Vagina (tissue), 2 donors: ENCODE measurements around the gene MEX3A. TPM values are rescaled to one million over a fixed set of nuclear protein-coding genes. Genes with fewer than 3 reads are reported as not detected.

ENCODE experiments used
- DNase-seq, 2 donors: peaks; one replicate each; pipeline ENCODE4 v3.0.0-alpha.2; 2017; ENCODE audit errors: extremely low spot score in 2 of 2
- H3K27ac ChIP-seq: fragments of 200-600 bp; sonication (generic); one replicate; pipeline ENCODE4 v1.5.1; 2019
- H3K27me3 ChIP-seq: fragments of 200-600 bp; sonication (generic); one replicate; pipeline ENCODE4 v1.5.1; 2019
- H3K36me3 ChIP-seq, 2 donors: fragments of 200-600 bp; sonication (generic); one replicate each; pipeline ENCODE4 v1.5.1; 2017 to 2019
- H3K4me1 ChIP-seq: fragments of 200-600 bp; sonication (generic); one replicate; pipeline ENCODE4 v1.5.1; 2019
- H3K4me3 ChIP-seq, 2 donors: fragments of 200-600 bp; sonication (generic); 1 replicate in 1 of 2; 2 replicates in 1 of 2; pipeline ENCODE4 v1.5.1; 2016 to 2019
- H3K9me3 ChIP-seq: fragments of 200-600 bp; sonication (generic); one replicate; pipeline ENCODE4 v1.5.1; 2019
- CTCF ChIP-seq, 3 experiments: fragments of 450-650 bp in 2 of 3; fragments of 200-600 bp in 1 of 3; sonication (generic) in 1 of 3; IDR thresholded peaks; one replicate each; pipeline ENCODE4 v1.5.1; 2017 to 2019; ENCODE audit warnings: antibody characterized with exemption in 3 of 3, mild to moderate bottlenecking in 2 of 3, moderate library complexity in 2 of 3
- POLR2A ChIP-seq, 2 donors: fragments of 450-650 bp; IDR thresholded peaks; one replicate each; pipeline ENCODE4 v1.6.1; 2017; ENCODE audit warnings: antibody characterized with exemption in 2 of 2, mild to moderate bottlenecking in 2 of 2, moderate library complexity in 2 of 2
- POLR2AphosphoS5 ChIP-seq, 2 donors: sonication (generic); formaldehyde crosslinking; IDR thresholded peaks; one replicate each; pipeline ENCODE4 v1.9.0; 2017; ENCODE audit warnings: antibody characterized with exemption in 2 of 2, mild to moderate bottlenecking in 2 of 2, low read depth in 1 of 2; ENCODE audit not compliant: insufficient read depth in 1 of 2
- intact Hi-C: fragments of 100-400 bp; cut with DNase I; formaldehyde crosslinking; loops from one replicate; pipeline ENCODE4 v1.15.1; 2023
- total RNA-seq: library from RNA; depleted of rRNA; stranded (reverse); fragments of >200 nt; gene quantifications from one replicate; pipeline ENCODE4 v1.2.3, GENCODE V29; 2016

The MEX3A gene
- total RNA-seq, 1 donor from 2014 or later: 1.2 TPM

DNA sequence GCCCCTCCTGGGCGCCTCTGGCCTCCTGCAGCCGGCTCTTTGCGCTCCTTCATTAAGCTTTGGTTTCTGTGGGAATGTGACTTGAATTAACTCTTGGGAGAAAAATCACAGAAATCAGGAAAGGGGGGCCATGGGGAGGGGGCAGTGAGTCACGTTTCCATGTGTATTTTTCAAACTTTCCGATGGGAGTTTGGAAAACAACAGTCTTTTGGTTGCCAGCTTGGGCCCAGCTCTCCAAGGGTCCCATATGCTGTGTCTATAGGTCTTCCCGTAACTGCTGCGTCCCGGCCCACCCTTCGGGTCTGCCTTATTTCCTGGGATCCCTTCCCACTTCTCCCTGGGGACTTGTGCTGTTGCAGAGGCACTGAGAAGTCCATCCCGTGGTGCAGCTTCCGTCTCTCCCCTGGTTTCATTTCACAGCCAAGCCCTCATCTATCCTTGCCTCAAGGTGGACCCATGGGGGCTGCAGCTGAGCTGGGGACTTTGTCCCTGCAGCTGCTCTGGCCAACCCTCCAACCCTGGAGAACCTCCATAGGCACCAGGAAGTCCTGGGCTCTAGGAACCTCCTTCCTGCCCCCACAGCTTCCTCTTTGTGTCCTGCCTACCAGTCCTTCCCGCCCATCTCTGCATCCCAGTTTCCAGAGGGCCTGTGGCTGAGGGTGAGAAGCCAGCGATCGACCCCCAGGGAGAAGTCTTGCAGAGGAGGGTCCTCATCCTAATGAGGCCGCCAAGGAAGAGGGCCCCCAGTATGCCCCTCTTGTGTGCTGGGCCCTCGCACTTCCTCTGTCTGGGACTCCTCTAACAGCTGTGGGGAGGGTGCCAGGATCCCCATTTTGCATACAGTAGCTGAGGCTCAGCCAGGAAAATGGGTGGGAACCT lies 20.6 kb upstream of the MEX3A start:
- no peaks in the 10 kb centered on the region for H3K9me3 ChIP-seq
- H3K36me3 ChIP-seq: no peaks in the 10 kb centered on the region
- H3K4me3 ChIP-seq: no peak overlapping the region
- TF ChIP-seq POLR2AphosphoS5 (IDR thresholded peaks at IDR 0.05; ENCODE audit: insufficient read depth in 1 of 2, low read depth in 1 of 2) (no peak), CTCF (IDR thresholded peaks at IDR 0.05) (no peak)
- intact Hi-C loops: no loop called here
- H3K4me1 ChIP-seq: peaks cover 70% of the 10 kb centered on the region
- H3K27ac ChIP-seq: peak overlapping the region; percentile 99
- H3K27me3 ChIP-seq: no peaks in the 10 kb centered on the region
- DNase-seq: no peak

DNA sequence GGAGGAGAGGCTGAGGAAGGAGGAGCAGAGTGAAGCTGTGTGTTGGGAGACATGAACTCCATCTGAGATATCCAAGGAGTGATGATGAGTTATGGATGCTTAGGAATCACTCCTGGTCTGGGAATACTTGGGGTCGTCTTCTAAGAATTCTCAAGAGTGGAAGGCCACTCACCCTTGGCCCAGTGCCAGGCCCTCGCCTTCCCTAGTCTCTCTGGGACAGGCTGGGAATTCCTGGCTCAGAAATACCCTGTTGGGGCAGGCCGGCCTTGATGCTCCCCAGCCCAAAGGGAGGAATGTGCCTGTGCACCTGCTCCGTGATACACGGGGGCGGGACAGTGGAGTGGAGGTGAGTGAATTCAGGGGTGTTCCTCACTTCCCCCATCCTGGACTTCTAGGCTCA lies 19.6 kb upstream of the MEX3A start:
- TF ChIP-seq POLR2A (IDR thresholded peaks at IDR 0.05) (no peak), CTCF (IDR thresholded peaks at IDR 0.05) (no peak), POLR2AphosphoS5 (IDR thresholded peaks at IDR 0.05; ENCODE audit: insufficient read depth in 1 of 2, low read depth in 1 of 2) (no peak)
- Histone ChIP-seq H3K27ac (peak overlapping the region; percentile 99), H3K4me1 (peaks cover 75% of the 10 kb centered on the region)

DNA sequence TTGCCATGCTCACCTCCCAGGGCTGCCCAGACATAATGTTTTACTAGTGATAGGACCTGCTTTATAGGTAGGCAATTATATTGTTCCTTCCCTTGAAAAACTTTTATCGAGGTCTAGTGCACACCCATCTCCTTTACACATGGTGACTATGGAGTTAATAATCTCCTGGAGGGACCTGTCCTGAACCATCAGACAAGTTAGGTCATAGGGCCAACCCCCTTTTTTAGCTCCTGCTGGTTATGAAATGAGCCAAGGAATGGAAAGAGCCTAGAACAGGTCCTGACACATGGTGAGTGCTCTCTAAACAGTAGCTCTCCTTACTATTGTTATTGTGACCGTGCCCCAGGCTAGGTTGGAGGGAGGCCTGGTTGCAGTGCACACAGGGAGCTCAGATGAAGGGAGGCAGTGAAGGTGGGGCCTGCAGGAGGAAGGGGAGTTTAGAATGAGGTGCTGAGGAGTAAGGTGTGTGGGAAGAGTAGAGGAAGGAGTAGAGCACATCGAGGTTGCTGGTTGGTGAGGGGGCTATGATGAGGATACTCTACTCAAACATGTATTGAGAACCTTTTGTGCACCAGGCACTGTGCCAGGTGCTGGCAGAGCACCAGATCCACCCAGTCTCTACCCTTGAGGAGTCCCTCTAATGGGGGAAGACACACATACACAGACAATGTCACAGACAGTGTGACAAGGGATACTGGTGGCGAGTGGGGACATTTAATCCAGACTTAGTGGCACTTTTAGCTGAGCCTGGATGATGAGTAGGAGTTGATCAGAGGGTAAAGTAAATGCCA lies 18.1 kb upstream of the MEX3A start:
- no peak for DNase-seq
- intact Hi-C loops: no loop called here
- H3K9me3 ChIP-seq: no peaks in the 10 kb centered on the region
- TF ChIP-seq CTCF (IDR thresholded peaks at IDR 0.05): no peak
- H3K27me3 ChIP-seq: no peaks in the 10 kb centered on the region
- no peak overlapping the region for H3K4me3 ChIP-seq
- no peaks in the 10 kb centered on the region for H3K36me3 ChIP-seq
- peak overlapping the region; percentile 99 for H3K27ac ChIP-seq
- H3K4me1 ChIP-seq: peaks cover 78% of the 10 kb centered on the region

More for the DNA sequence above, 19.6 kb upstream of the MEX3A start:
- Histone ChIP-seq H3K9me3 (no peaks in the 10 kb centered on the region), H3K4me3 (no peak overlapping the region), H3K27me3 (no peaks in the 10 kb centered on the region), H3K36me3 (no peaks in the 10 kb centered on the region)
- no peak for DNase-seq
- intact Hi-C loops: no loop called here

DNA sequence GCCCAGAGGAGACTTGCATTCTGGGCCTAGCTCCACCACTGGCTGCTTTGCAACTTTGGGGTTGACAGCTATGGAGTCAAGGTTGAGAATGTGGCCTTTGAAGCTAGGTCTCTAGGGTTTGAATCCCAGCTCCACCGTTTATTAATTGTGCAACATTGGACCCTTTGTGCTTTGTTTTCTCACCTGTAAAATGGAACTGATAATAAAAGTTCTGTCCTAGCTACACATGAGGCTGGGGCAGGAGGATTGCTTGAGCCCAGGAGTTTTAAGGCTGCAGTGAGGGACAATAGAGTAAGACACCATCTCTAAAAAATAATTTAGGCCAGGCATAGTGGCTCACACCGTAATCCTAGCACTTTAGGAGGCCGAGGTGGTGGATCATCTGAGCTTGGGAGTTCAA lies 17.0 kb upstream of the MEX3A start:
- Histone ChIP-seq H3K27ac (no peak overlapping the region), H3K4me1 (peaks cover 67% of the 10 kb centered on the region), H3K27me3 (no peaks in the 10 kb centered on the region), H3K36me3 (no peaks in the 10 kb centered on the region), H3K4me3 (no peak overlapping the region), H3K9me3 (no peaks in the 10 kb centered on the region)
- DNase-seq: no peak
- TF ChIP-seq POLR2AphosphoS5 (IDR thresholded peaks at IDR 0.05; ENCODE audit: insufficient read depth in 1 of 2, low read depth in 1 of 2) (no peak), CTCF (IDR thresholded peaks at IDR 0.05) (no peak), POLR2A (IDR thresholded peaks at IDR 0.05) (no peak)
- intact Hi-C loops: no loop called here

DNA sequence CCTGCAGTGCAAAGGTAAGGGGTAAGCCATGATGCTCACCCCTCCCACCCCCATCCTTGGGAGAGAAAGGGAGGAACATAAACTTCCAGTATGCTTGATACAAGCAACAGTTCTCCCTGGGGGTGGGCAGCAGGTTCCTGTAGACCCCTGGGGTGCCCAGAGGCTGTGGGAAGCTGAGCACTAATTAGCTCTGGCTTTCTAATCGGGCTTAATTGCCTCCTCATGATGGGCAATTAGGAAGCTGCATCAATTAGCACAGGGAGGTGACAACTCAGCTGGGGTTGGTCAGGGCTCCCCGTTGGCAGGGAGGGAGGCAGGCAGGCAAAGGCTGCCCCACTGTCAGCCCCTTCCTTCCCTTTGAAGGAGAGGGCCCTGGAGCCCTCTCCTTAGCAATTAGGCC lies 16.5 kb upstream of the MEX3A start:
- Histone ChIP-seq H3K9me3 (no peaks in the 10 kb centered on the region), H3K27ac (peak overlapping the region; percentile 96), H3K36me3 (no peaks in the 10 kb centered on the region), H3K4me3 (no peak overlapping the region), H3K27me3 (no peaks in the 10 kb centered on the region), H3K4me1 (peaks cover 62% of the 10 kb centered on the region)
- TF ChIP-seq POLR2A (IDR thresholded peaks at IDR 0.05) (no peak), CTCF (IDR thresholded peaks at IDR 0.05) (no peak), POLR2AphosphoS5 (IDR thresholded peaks at IDR 0.05; ENCODE audit: insufficient read depth in 1 of 2, low read depth in 1 of 2) (no peak)
- no peak for DNase-seq
- intact Hi-C loops: no loop called here
